HG02943 (cell line): Measurements from ENCODE around the gene SLC34A3.
"Not testable (repeated sequence)": the region's sequence is repeated elsewhere in the genome, so short reads cannot be mapped to it uniquely, and the experiment has no call there.

Experiments
- ATAC-seq: cut with Tn5 transposase; IDR thresholded peaks from one replicate; pipeline ENCODE4 v1.9.1; 2021; ENCODE audit warnings: mild to moderate bottlenecking, low read depth, moderate library complexity; ENCODE audit not compliant: unreplicated experiment

Gene SLC34A3

DNA sequence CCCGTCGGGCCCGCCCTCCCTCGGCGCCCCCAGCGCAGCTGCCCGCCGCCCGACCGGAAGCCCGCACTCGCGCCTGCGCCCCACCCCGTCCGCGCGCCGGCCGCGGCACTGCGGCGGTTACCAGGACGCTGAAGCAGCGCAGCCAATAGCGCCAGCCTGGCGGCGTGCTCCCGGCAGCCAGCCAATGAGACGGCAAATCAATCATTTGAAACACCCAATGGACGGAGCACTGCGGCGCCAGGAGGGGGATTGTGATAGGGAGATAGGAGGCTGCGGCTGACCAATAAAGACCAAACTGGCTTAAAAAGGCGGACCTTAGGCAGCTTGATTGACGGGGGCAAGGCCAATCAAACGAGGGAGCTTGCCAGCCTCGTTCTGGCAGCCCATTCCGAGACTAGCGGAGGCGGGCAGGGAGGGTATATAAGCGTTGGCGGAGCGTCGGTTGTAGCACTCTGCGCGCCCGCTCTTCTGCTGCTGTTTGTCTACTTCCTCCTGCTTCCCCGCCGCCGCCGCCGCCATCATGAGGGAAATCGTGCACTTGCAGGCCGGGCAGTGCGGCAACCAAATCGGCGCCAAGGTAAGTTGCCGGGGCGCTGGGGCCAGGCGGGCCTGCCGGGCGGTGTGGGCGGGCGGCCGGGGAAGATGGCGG is 10.3 kb downstream of the SLC34A3 start, which contains the start of gene TUBB4B:
TUBB4B (plus strand) TSS at position 447 of the 649 bp plus-strand sequence; CDS start at position 521, 74 bp downstream.
- ATAC-seq: peak; percentile 72

DNA sequence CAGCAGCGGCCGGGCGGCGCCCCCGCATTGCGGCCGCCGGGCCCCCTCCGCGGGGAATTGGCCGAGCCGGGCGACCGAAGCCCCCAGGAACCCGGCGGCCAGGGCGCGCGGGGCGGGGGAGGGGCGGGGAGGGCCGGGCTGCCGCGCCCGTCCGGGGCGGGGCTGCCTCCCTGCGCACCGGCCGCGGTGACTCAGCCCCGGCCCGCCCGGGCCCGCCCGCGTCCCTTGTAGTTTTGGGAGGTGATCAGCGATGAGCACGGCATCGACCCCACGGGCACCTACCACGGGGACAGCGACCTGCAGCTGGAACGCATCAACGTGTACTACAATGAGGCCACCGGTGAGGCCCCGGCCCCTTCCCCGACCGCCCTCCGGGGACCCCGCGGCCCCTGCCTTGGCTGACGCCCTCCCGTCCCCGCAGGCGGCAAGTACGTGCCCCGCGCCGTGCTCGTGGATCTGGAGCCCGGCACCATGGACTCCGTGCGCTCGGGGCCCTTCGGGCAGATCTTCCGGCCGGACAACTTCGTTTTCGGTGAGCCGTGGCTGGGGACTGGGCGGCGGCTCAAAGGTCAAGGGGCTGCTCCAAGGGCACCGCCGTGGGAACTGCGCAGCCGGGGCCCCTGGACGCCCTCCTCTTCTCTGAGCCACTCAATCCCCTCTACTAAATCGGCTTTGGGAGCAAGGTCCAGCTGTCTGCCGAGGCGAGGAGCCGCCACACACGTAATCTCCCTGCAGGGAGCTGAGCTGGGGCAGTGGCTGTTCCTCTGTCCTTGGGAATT is 11.0 kb downstream of the SLC34A3 start:
- ATAC-seq: peak; percentile 4

DNA sequence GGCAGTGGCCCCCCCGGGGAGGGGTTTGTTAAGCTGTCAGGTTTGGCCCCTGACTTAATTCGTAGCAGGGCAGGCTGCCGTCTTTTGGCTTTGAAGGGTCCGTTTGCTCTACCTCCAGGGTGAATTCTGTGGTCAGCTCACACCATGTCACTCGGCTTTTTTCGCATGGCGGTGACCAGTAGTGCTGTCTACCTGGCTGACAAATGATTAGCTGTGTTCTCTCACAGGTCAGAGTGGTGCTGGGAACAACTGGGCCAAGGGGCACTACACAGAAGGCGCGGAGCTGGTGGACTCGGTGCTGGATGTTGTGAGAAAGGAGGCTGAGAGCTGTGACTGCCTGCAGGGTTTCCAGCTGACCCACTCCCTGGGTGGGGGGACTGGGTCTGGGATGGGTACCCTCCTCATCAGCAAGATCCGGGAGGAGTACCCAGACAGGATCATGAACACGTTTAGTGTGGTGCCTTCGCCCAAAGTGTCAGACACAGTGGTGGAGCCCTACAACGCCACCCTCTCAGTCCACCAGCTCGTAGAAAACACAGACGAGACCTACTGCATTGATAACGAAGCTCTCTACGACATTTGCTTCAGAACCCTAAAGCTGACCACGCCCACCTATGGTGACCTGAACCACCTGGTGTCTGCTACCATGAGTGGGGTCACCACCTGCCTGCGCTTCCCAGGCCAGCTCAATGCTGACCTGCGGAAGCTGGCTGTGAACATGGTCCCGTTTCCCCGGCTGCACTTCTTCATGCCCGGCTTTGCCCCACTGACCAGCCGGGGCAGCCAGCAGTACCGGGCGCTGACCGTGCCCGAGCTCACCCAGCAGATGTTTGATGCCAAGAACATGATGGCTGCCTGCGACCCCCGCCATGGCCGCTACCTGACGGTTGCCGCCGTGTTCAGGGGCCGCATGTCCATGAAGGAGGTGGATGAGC is 11.8 kb downstream of the SLC34A3 start:
- no peak for ATAC-seq

DNA sequence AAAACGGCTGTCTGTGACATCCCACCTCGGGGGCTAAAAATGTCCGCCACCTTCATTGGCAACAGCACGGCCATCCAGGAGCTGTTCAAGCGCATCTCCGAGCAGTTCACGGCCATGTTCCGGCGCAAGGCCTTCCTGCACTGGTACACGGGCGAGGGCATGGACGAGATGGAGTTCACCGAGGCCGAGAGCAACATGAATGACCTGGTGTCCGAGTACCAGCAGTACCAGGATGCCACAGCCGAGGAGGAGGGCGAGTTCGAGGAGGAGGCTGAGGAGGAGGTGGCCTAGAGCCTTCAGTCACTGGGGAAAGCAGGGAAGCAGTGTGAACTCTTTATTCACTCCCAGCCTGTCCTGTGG is 12.5 kb downstream of the SLC34A3 start:
- not testable (repeated sequence) for ATAC-seq

DNA sequence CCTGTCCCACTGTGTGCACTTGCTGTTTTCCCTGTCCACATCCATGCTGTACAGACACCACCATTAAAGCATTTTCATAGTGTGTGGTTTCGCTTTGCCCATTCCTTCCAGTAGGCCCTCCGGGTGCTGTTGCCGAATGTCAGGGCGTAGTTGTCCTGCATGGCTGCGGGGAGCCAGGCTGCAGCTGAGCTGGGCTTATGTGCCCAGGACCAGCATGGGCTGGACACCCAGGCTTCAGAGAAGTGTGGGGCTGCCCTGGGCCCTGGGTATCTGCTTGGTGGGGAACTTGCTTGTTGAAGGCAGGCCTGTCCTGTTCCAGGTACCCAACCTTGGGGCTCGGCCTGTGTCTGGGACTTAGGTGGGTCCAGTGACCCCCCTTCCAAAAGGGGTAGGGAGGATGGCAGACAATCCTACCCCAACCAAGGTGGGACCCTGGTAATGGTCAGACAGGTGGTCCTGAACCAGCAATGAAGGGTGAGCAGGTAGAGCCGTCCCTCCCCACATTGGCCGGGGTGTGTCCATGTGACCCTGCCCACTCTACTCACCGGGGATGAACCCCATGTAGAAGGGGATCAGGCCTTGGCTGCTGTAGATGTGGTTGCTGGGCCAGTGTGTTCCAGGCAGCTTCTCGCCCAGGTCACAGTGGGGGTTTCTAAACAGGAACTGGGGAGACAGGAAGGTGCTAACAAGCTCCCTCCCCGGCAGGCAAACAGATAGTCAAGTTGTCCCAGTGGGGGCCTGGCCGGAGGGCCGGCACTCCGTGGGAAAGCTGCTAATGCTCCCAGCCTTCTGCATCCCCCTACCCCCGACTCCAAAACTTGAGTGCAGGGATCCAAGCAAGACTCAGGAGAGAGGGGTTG is 13.2 kb downstream of the SLC34A3 start:
- ATAC-seq: no peak

DNA sequence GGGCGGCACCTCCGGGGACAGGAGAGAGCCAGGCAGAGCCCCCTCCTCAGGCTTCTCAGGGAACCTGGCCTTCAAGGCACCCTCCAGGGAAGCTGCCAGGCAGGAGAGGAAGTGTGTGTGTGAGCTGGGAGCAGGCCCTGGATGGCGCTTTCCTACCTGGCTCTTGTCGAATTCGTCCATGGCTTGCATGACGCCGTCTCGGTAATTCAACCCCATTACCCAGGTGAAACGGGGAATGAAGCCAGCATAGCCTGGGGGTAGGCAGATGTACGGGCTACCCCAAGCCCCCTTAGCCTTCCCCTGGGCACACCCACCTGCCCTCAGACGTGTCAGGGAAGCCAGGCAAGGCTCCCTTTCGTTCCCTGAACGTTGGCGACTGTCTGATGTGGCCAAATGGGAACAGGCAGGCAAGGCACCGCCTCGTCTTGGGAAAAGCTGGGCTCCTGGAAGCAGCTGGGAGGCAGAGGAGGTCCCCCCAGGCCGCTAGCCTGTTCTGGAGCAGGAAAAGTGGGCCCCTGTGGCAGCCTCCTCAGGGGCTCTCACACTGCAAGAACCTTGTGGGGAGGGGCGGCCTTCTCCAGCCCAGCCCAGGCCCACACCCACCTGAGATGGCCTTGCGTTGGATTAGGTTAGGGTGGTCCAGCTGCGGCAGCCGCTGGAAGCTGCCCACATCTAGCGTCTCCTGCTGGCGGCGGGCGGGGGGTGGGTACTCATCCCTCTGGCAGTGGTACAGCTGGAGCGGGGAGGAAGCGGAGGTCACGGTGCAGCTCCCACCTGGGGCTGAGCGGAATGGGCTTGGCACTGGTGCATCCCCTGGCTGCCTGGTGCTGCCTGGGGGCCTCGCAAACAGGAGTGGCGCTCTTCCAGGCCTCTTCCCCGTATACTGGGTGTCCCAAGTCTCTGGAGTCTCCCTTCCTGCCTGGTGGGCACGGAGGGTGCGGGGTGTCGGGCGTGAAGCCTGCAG is 14.1 kb downstream of the SLC34A3 start:
- no peak for ATAC-seq

DNA sequence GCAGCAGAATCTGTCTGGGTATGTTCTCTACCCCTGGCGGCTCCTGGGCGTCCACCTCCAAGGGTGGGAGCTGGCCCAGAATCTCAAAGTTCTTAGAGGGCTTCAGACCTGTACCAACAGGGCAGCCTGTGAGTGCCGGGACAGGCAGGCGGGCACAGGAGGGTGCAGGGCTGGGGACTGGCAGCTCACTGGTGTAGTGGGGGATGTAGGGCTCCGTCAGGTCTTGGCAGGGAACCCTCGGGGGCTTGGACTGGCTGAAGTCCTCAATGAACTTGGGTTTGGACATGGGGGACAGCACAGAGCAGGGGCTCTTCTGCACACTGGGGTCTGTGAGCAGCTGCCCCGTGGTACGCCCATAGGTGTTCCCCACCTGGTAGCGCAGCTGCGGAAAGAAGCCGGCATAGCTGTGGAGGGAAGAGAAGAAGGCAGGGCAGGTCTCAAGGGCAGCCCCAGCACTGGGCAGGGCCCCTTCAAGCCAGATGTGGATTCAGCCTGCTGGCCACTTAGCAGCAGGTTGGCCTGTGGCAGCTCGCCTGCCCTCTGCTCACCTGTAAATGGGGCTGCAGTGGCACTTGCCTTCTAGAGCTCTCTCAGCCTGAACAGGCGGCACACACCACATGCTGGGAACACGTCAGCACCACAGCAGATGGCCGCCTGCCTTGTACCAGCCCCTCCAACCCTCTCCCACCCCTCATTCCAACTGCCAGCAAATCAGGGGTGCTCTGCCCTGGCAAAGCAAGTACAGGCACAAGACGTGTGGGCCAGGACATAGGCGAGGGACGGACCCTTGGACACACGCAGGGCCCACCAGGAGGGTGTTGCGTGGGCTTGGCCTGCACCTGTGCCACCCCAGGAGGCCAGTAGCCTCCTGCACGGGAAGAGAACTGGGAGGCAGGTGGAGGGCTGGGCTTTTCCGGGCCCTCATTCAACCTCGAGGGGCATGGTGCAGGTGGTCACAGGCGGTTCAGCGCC is 15.0 kb downstream of the SLC34A3 start:
- ATAC-seq: no peak

DNA sequence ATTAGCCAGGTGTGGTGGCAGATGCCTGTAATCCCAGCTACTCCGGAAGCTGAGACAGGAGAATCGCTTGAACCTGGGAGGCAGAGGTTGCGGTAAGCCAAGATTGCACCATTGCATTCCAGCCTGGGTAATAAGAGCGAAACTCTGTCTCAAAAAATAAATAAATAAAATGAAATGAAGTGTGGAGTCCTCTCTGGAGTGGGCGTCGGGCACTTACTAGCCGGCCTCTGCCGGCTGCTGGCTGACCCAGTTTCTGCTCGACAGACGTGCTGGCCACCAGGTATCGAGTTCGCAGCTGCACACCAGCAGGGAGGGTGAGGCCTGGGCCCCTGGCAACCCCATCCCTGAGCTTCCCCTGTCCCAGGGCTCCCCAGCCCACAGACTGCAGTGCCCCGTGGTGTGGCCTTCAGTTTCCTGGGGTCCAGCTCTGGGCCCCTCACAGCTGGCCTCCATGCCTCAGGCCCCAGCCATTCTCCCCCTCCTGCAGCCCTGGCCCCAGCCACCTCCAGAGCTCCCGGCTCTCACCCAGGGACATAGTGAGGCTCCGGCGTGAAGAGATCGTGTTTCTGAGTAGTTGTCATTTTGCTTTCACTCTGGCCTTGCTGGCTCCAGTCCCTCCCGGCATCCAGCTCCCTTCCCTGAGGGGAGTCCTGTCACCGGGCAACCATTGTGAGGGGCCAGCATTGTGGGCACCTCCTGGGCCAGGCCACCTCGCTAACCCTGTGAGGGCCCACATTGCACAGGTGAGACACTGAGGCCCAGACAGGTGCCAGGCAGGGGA is 16.6 kb downstream of the SLC34A3 start:
- no peak for ATAC-seq

DNA sequence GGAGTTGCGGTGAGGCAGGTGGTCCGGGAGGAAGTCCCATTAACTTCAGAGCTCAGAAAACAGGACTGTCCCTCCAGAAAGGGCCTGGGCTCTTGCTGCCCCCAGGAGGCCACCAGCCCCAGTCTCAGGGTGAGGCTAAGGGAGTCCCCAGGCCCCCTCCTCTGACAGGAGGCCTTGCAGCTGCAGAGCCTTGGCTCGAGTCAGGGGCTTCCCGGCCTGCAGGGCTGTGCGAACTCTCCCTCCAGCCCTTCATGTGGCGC is 17.1 kb downstream of the SLC34A3 start:
- ATAC-seq: no peak

DNA sequence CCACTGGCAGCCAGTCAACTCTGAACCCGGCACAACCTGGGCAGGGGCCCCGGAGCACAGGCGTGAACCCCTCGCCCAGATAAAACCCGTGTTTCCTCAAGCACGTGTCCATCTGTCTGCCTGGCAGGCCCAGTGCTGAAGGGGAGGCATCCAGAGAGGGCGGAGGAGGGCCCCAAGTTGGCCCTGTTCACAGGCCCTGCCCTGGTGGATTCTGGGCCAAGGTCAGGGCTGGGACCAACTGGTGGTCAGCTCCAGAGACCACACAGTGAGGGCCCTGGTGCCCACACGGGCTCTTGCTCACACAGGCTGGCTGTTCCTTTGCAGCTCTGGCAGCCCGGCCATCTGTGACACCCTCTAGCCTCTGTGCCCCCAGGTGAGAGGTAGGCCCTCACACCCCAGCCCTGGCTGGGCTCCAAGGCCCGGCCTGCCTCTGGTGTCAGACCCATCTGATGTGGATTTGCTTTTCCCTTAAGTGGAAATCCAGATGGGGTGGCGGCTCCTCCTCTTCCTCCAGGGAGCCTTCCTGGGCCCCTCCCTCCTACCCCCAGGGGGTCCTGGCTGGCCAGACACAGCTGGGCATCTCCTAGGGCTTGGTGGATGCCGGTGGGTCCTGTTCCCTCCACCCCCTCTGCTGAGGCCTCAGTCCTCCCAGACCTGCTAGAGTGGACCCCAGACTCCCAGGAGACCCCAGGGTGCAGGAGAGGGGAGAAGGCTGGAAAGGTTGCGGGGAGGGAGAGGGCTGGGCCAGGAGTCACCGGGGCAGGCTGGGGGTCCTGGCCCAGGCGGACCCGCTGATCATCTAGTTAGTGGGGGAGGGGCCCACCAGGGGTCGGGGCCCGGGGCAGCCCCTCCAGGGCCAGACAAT is 19.9 kb downstream of the SLC34A3 start:
- no peak for ATAC-seq

DNA sequence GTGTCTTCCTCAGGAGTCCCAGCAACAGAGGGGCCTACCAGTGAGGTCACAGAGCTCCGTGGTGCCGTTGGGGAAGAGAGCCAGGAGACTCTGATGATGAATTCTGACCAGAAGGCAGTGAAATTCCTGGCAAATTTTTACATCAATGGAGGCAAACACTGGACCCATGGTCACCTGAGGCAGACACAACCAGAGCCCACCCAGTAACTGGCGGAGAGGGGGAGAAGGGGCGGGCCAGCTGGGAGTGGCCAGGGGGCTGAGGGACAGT is 20.4 kb downstream of the SLC34A3 start, which contains the start of gene STPG3:
STPG3 (plus strand) TSS at position 93 of the 268 bp plus-strand sequence; CDS start at position 94, 1 bp downstream.
- ATAC-seq: no peak

DNA sequence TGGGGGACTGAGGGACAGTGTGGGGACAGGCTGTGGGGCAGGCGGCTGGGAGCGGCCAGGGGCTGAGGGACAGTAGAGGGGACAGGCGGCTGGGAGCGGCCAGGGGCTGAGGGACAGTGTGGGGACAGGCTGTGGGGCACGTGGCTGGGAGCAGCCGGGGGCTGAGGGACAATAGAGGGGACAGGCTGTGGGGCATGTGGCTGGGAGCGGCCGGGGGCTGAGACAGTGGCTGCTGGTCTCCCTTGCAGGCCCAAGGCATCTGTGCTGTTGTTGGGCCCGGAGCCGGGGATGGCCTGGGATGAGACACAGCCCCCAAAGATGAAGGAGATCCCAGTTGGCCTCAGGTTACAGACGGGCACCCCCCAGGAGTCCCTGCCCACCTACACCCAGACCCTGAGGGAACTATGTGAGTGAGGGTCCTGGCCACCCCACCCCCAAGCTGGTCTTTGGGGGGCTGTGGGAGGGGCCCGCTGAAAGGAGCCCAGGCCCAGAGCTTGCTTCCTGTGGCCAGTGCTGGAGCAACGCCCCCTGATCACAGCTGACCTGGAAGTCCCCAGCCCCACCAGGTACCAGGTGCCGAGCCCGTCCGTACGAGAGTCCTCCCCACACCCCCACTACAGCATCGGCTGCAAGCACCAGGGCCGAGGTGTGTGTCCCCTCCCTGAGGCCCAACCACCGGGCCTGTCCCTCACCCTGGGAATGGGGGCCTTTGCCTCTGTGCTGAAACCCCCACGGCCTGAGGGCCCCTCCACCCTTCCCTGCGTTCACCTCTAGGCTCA is 21.0 kb downstream of the SLC34A3 start:
- ATAC-seq: no peak

DNA sequence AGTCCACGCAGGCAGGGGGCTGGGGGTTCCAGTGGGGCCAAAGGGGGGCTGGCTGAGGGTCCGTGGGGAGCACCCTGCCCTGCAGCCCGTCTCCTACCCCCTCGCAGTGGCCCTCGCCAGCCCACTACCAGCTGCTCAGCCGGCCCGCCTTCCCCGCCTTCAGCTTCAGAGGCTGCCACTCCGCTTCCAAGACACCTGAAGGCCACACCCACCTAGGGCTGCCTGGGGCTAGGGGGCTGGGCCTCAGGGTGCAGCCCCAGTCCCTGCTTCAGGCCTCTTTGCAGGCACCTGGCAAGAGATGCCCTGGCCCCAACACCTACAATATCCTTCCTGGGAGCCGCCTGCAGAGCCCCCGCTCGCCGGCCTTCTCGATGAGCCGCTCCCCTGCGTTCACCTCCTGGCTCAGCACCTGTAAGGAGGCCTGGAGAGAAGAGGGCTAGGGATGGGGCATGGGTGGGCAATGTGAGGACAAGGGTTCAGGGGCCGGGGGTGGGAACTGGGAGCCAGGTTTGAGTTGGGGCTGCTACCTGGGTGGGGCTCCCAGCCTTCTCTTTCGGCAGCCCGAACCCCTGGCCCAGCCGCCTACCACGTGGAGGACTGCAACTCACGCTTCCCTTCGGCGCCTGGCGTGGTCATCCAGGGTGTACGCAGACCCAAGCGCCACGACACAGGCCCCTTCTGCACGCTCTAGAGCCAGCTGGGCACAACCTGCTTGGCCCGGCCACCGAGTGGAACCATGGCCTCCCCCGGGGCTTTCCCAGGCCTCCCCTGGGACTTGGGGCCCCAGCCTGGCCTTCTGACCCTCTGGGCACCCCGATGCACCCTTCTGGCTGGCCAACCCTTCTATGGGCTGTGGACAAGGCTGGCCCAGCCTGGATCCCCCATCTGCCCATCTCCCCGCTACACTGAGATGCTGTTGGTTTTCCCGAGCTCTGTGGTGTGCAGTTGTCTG is 22.1 kb downstream of the SLC34A3 start:
- ATAC-seq: no peak

DNA sequence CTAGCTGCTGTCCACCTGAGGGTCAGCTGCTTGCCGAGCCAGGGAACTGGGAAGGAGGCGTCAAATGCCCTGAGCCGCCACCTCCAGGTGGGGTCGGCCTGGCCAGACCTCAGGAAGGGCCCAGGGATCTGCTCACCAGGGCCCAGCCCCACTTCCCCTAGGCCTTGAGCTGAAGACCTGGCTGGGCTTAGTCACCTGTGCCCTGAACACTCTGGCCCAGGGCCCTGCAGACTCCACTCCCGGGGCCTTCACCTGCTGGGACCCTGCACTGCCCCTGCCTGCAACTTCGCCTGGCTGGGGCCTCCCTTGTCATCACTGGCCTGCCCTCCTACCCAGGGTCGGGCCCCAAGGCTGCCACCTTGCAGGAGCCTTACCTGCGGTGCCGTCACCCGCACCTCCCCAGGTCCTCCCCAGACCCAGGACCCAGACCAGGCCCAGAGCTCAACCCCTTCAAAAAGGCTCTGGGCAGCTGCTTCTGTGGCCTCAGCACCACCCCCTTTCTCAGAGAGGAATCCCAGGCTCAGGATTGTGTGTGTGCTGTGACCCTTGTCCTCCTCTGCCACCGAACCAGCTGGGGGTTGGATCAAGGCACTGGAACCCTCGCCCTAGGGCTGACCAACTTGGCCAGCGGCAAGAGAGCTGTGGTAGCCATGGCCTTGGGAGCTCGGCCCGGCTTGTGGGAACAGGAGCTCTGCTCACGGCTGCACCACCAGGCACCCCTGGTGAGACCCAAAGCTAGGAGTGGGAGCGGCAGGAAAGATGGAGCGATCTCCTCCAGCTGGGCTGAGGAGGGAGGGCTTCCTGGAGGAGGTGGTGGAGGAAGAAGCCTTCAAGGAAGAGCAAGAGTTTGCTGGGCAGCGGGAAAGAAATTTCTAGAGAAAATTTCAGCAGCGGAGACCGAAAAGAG is 23.3 kb downstream of the SLC34A3 start:
- ATAC-seq: no peak
